OCI-LY7 (cell line): Measurements from ENCODE around the gene RHBDL1. TPM values are rescaled to one million over a fixed set of nuclear protein-coding genes. Genes with fewer than 3 reads are reported as not detected.

Source experiments
- BruUV-seq: library from RNA; stranded (reverse); fragments of 400-500 nt; replicated peaks from 2 replicates; lab custom pipeline; 2021; lab: Mats Ljungman, UMichigan
- CTCF ChIA-PET: fragments of 300-600 bp; sonication (Branson Sonifier 250); formaldehyde crosslinking; loops from one replicate; lab custom pipeline; 2022; ENCODE audit warnings: antibody characterized with exemption; ENCODE audit not compliant: unreplicated experiment; lab: Charles Lee
- POLR2A ChIA-PET: fragments of 300-600 bp; sonication (Branson Sonifier 250); formaldehyde crosslinking; loops from one replicate; lab custom pipeline; 2022; ENCODE audit warnings: antibody characterized with exemption; lab: Charles Lee
- DNase-seq: peaks from one replicate; pipeline ENCODE4 v3.0.0-alpha.2; 2015; ENCODE audit warnings: low spot score
- H2AFZ ChIP-seq: fragments of 200-600 bp; sonication (generic), shearing (Covaris generic); 2 replicates; pipeline ENCODE4 v1.6.1; 2014; ENCODE audit warnings: mild to moderate bottlenecking, antibody characterized with exemption, low read length, moderate library complexity
- H3K27ac ChIP-seq: fragments of 200-600 bp; sonication (generic); 2 replicates; pipeline ENCODE4 v1.5.1; 2014; ENCODE audit warnings: mixed run types, low read depth, mild to moderate bottlenecking, moderate library complexity, low read length, inconsistent platforms; ENCODE audit not compliant: poor library complexity, severe bottlenecking
- H3K36me3 ChIP-seq: fragments of 200-600 bp; sonication (generic); 2 replicates; pipeline ENCODE4 v1.6.1; 2014; ENCODE audit warnings: mild to moderate bottlenecking, antibody characterized with exemption, low read length, moderate library complexity, mixed read lengths; ENCODE audit not compliant: insufficient read depth
- H3K4me1 ChIP-seq: fragments of 200-600 bp; sonication (generic); 2 replicates; pipeline ENCODE4 v1.5.1; 2014; ENCODE audit warnings: mild to moderate bottlenecking, low read length; ENCODE audit not compliant: insufficient read depth, poor library complexity, severe bottlenecking
- H3K4me2 ChIP-seq: fragments of 200-600 bp; sonication (generic); 2 replicates; pipeline ENCODE4 v1.6.1; 2014; ENCODE audit warnings: mild to moderate bottlenecking, low read length
- H3K4me3 ChIP-seq: fragments of 200-600 bp; sonication (generic); 2 replicates; pipeline ENCODE4 v1.5.1; 2014; ENCODE audit warnings: mild to moderate bottlenecking, low read depth, low read length; ENCODE audit not compliant: poor library complexity, severe bottlenecking
- H3K79me2 ChIP-seq: fragments of 200-600 bp; sonication (generic); 2 replicates; pipeline ENCODE4 v1.6.1; 2016; ENCODE audit warnings: low read depth, mild to moderate bottlenecking, low read length, moderate library complexity, mixed read lengths; ENCODE audit not compliant: insufficient read depth
- H3K9me2 ChIP-seq: fragments of 200-600 bp; sonication (generic); 2 replicates; pipeline ENCODE4 v1.6.1; 2016; ENCODE audit warnings: mild to moderate bottlenecking, low read length, mixed read lengths; ENCODE audit not compliant: insufficient read depth
- H3K9me3 ChIP-seq: fragments of 200-600 bp; sonication (generic); 2 replicates; pipeline ENCODE4 v1.6.1; 2014; ENCODE audit warnings: mild to moderate bottlenecking, mixed run types, low read length, mixed read lengths
- H4K20me1 ChIP-seq: fragments of 200-600 bp; sonication (generic); 2 replicates; pipeline ENCODE4 v1.6.1; 2014; ENCODE audit warnings: mild to moderate bottlenecking, antibody characterized with exemption, low read length, moderate library complexity, mixed read lengths; ENCODE audit not compliant: insufficient read depth
- EZH2phosphoT487 ChIP-seq: fragments of 200-600 bp; sonication (generic); IDR thresholded peaks from 2 replicates; pipeline ENCODE4 v1.6.1; 2018; ENCODE audit warnings: low read depth, borderline replicate concordance, mild to moderate bottlenecking, mixed run types, antibody characterized with exemption, low read length, moderate library complexity, mixed read lengths
- intact Hi-C: fragments of 100-400 bp; cut with micrococcal nuclease; formaldehyde crosslinking; loops from one replicate; pipeline ENCODE4 v1.10.0; 2022; ENCODE audit not compliant: unreplicated experiment
- total RNA-seq, 2 experiments: library from RNA; depleted of rRNA in 1 of 2; stranded (reverse); fragments of >200 nt in 1 of 2; shearing (Covaris generic) in 1 of 2; gene quantifications; 2 replicates each; pipeline ENCODE4 v1.2.3, GENCODE V29; 2014 to 2022
- TF ChIP-seq, protein P1 (sequence below): fragments of 200-600 bp; sonication (generic); conservative IDR thresholded peaks from 2 replicates; pipeline ENCODE4 v1.5.1; 2014; ENCODE audit warnings: mild to moderate bottlenecking, antibody characterized with exemption, low read length, moderate library complexity, mixed read lengths

RHBDL1 gene
- total RNA-seq, 2 experiments from 2014 or later: 4.2 TPM

DNA sequence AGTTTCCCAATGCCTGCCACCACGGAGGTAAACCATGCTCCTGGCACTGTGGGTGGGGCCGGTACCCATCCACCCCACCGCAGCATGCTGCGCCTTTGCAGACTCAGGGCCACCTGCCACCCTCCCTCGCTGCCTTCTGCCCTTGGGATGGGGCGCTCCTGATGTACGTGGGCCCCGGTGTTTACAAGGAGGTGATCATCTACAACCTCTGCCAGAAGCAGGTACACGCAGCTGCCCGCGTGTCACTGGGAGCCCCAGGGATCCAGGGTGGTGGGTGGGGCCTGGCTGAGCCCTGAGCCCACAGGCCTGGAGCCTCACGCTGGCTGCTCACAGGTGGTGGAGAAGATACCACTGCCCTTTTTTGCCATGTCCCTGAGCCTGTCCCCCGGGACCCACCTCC is 8.9 kb upstream of the RHBDL1 start:
- Histone ChIP-seq H3K79me2 (peaks cover 12% of the 10 kb centered on the region; the same call in 1 of the 2 replicates), H3K4me2 (no peak overlapping the region), H4K20me1 (no peaks in the 10 kb centered on the region), H3K4me3 (no peak overlapping the region), H3K4me1 (peaks cover 14% of the 10 kb centered on the region), H3K36me3 (peaks cover 30% of the 10 kb centered on the region), H3K9me2 (no peaks in the 10 kb centered on the region), H2AFZ (no peak overlapping the region), H3K27ac (no peak overlapping the region), H3K9me3 (no peaks in the 10 kb centered on the region)
- no peak for DNase-seq
- ChIA-PET CTCF (no interaction called here), POLR2A (no interaction called here)
- intact Hi-C loops: no loop called here
- no peak for TF ChIP-seq EZH2phosphoT487
- TF ChIP-seq, protein P1, sequence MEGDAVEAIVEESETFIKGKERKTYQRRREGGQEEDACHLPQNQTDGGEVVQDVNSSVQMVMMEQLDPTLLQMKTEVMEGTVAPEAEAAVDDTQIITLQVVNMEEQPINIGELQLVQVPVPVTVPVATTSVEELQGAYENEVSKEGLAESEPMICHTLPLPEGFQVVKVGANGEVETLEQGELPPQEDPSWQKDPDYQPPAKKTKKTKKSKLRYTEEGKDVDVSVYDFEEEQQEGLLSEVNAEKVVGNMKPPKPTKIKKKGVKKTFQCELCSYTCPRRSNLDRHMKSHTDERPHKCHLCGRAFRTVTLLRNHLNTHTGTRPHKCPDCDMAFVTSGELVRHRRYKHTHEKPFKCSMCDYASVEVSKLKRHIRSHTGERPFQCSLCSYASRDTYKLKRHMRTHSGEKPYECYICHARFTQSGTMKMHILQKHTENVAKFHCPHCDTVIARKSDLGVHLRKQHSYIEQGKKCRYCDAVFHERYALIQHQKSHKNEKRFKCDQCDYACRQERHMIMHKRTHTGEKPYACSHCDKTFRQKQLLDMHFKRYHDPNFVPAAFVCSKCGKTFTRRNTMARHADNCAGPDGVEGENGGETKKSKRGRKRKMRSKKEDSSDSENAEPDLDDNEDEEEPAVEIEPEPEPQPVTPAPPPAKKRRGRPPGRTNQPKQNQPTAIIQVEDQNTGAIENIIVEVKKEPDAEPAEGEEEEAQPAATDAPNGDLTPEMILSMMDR: no peak
- no TSS peak for BruUV-seq

DNA sequence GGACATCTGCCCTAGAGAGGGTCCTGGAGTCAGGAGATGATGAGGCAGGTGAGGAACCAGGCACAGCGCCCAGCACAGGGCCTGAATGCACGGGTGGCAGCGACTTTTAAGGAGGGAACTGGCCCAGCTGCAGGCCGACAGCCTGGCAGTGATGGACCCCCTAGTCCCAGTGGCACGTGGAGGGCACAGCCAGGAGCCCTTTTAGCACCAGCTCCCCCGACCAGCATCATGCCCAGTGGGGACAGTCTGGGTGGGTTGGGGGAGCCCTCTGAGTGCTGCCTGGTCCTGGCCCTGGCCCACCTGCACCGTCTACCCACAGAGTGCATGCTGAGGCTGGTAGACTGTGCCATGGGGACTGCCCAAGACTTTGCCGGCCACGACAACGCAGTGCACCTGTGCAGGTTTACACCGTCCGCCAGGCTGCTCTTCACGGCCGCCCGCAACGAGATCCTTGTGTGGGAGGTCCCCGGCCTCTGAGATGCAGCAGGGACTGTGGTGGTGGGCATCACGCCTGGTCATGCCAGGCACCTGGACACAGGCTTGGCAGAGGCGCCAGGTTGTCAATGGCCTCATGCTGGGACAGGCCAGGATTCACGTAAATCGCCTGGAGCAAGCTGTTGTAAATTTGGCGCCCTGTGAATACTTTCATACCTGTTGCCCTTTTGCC is 8.2 kb upstream of the RHBDL1 start:
- CTCF ChIA-PET: no interaction called here
- peak overlapping the region; percentile 66 for H3K4me2 ChIP-seq
- no peaks in the 10 kb centered on the region for H4K20me1 ChIP-seq
- peaks cover 12% of the 10 kb centered on the region; the same call in 1 of the 2 replicates for H3K79me2 ChIP-seq
- peak overlapping the region; percentile 99 for H3K4me3 ChIP-seq
- H3K9me3 ChIP-seq: no peaks in the 10 kb centered on the region
- no peak for TF ChIP-seq EZH2phosphoT487
- TF ChIP-seq, protein P1: no peak
- H3K9me2 ChIP-seq: no peaks in the 10 kb centered on the region
- peaks cover 33% of the 10 kb centered on the region for H3K36me3 ChIP-seq
- H3K27ac ChIP-seq: no peak overlapping the region
- POLR2A ChIA-PET: no interaction called here
- peak overlapping the region; percentile 55; the same call in 1 of the 2 replicates for H2AFZ ChIP-seq
- BruUV-seq: no TSS peak
- intact Hi-C loops: loop anchor here (1.0 kb wide), 1 partner anchor 31 kb away; the partner anchor contains the start of gene METTL26
- no peak for DNase-seq
- peaks cover 14% of the 10 kb centered on the region for H3K4me1 ChIP-seq
